GM23338 (cell line): ENCODE data around the gene MAP4K4.

Source experiments
- CREB1 ChIP-seq: fragments of 250-450 bp; sonication (Bioruptor Pico); IDR thresholded peaks from 2 replicates; pipeline ENCODE4 v1.5.0; 2020; ENCODE audit warnings: low read depth, mild to moderate bottlenecking, moderate library complexity
- CTCF ChIP-seq, 2 experiments: fragments of 200-600 bp in 1 of 2; sonication (generic) in 1 of 2; conservative IDR thresholded peaks; 2 replicates each; pipeline versions ENCODE4 v1.5.1 to v1.6.1; 2016 to 2017; ENCODE audit warnings: antibody characterized with exemption in 2 of 2, low read depth in 2 of 2, mild to moderate bottlenecking in 2 of 2, moderate library complexity in 1 of 2
- EZH2 ChIP-seq: fragments of 200-600 bp; sonication (generic); IDR thresholded peaks from one replicate; pipeline ENCODE4 v1.8.0; 2017; ENCODE audit warnings: antibody characterized with exemption, mild to moderate bottlenecking, low read depth; ENCODE audit not compliant: unreplicated experiment
- EZH2phosphoT487 ChIP-seq: fragments of 200-600 bp; sonication (generic); IDR thresholded peaks from one replicate; pipeline ENCODE4 v1.8.1; 2018; ENCODE audit warnings: antibody characterized with exemption; ENCODE audit not compliant: unreplicated experiment
- NANOG ChIP-seq: IDR thresholded peaks from 2 replicates; pipeline ENCODE4 v1.6.1; 2016; ENCODE audit warnings: antibody characterized with exemption, borderline replicate concordance
- POLR2AphosphoS5 ChIP-seq: IDR thresholded peaks from 2 replicates; pipeline ENCODE4 v1.6.1; 2016; ENCODE audit warnings: antibody characterized with exemption, low read depth
- REST ChIP-seq: IDR thresholded peaks from one replicate; pipeline ENCODE4 v1.6.1; 2018; ENCODE audit warnings: antibody characterized with exemption; ENCODE audit not compliant: unreplicated experiment

- TF ChIP-seq EZH2 (no peak), CTCF (conservative IDR thresholded peaks at IDR 0.05; ENCODE audit: low read depth in 2 of 2) (no peak), CREB1 (CRISPR knock-in tag) (no peak), POLR2AphosphoS5 (no peak), NANOG (no peak), REST (no peak), EZH2phosphoT487 (no peak)
These were observed 233.9 kb downstream of the MAP4K4 start for GRCh38 chr2:101931402-101931801.
